ENCODE measurements around the gene ZSWIM8. TPM values are rescaled to one million over a fixed set of nuclear protein-coding genes. Genes with fewer than 3 reads are reported as not detected.

Gene ZSWIM8
- total and polyA plus RNA-seq, 2 of the 8 experiments (the other 6 are each of a cell fraction or from before 2014, with no cell fraction given) = 44.7 to 99.7 TPM

GRCh38 chr10:73813333-73813732 lies 27.9 kb downstream of the ZSWIM8 start:
- Histone ChIP-seq H3K23me2 (ENCODE audit: low read depth, low read length) (no peaks in the 10 kb centered on the region; the same call in 1 of the 2 replicates), H3K9ac (replicated peaks in 1 of 4; ENCODE audit: extremely low read depth in 1 of 4, low read depth in 3 of 4, low read length in 3 of 4) (no peak overlapping the region), H3K9me3 (ENCODE audit: insufficient read depth in 2 of 2, low read depth in 1 of 2, low read length in 1 of 2) (no peaks in the 10 kb centered on the region), H3K27ac (ENCODE audit: low read depth, low read length) (no peak overlapping the region), H2AFZ (ENCODE audit: low read length) (no peak overlapping the region), H3K14ac (ENCODE audit: insufficient read length) (no peak overlapping the region), H4K8ac (ENCODE audit: extremely low read depth, insufficient read depth, low read length) (no peak overlapping the region), H3K4ac (replicated peaks; ENCODE audit: insufficient read length, low read depth, low read length) (no peak overlapping the region), H3K23ac (ENCODE audit: insufficient read length) (no peak overlapping the region), H3K4me2 (ENCODE audit: insufficient read depth in 1 of 2, low read depth in 2 of 2, low read length in 2 of 2) (no peak overlapping the region), H2BK20ac (ENCODE audit: low read length) (no peak overlapping the region), H2BK15ac (ENCODE audit: low read length) (no peak overlapping the region), H3K4me3 (ENCODE audit: extremely low read depth in 1 of 4, insufficient read depth in 2 of 4, low read depth in 3 of 4, low read length in 4 of 4) (no peak overlapping the region), H2BK5ac (ENCODE audit: low read depth, low read length) (no peak overlapping the region), H2BK120ac (replicated peaks; ENCODE audit: low read depth, low read length) (no peak overlapping the region), H2BK12ac (ENCODE audit: low read depth, low read length) (no peak overlapping the region), H4K20me1 (replicated peaks in 1 of 2; ENCODE audit: control insufficient read depth in 1 of 2, insufficient read depth in 2 of 2, low read length in 2 of 2) (peaks cover 0 to 7% of the 10 kb centered on the region in 2 experiments), H3K56ac (replicated peaks; ENCODE audit: insufficient read length, low read depth, low read length) (no peak overlapping the region), H3K4me1 (replicated peaks in 1 of 4; ENCODE audit: control insufficient read depth in 3 of 4, insufficient read depth in 4 of 4, low read length in 3 of 4) (peaks cover 0 to 4% (median 2%) of the 10 kb centered on the region in 4 experiments; a peak in 4 of 7 replicates), H2AK5ac (ENCODE audit: low read depth, low read length) (no peak overlapping the region), H3K36me3 (ENCODE audit: control insufficient read depth in 2 of 4, insufficient read depth in 4 of 4, low read length in 3 of 4) (peaks cover 0 to 19% (median 7%) of the 10 kb centered on the region in 4 experiments; a peak in 5 of 8 replicates), H4K91ac (replicated peaks; ENCODE audit: insufficient read length, low read length) (no peak overlapping the region), H3K79me1 (ENCODE audit: low read depth, low read length) (no peaks in the 10 kb centered on the region), H3K18ac (ENCODE audit: extremely low read depth, low read length) (no peak overlapping the region), H3K27me3 (replicated peaks in 1 of 4; ENCODE audit: control insufficient read depth in 3 of 4, extremely low read depth in 1 of 4, insufficient read depth in 3 of 4, low read length in 3 of 4) (no peaks in the 10 kb centered on the region), H4K5ac (ENCODE audit: insufficient read length, low read depth, low read length) (no peak overlapping the region), H3K79me2 (ENCODE audit: control insufficient read depth in 1 of 2, insufficient read depth in 2 of 2, low read length in 2 of 2) (no peaks in the 10 kb centered on the region)
- ChIA-PET CTCF (ENCODE audit: partially characterized antibody) (interaction anchor here (0.6 to 16.0 kb wide), 6 partner anchors 13 to 836 kb away, joined by 3 to 209 read pairs (median 8); no protein-coding TSS in a partner anchor), POLR2A (ENCODE audit: partially characterized antibody) (interaction anchor here (0.7 to 11.1 kb wide), 4 partner anchors 10 to 70 kb away, joined by 4 to 137 read pairs (median 5); partner anchors contain the start of gene CHCHD1)
- 92% methylated on average over 7 of the region's 7 CpGs; no CpG with 5 or more reads in 1 of the 2 experiments for WGBS, 2 experiments (ENCODE audit: extremely low coverage in 1 of 2, insufficient coverage in 1 of 2, insufficient read length in 1 of 2, insufficient replicate concordance in 2 of 2, low coverage in 1 of 2, low lambda C conversion rate in 2 of 2, missing lambda C conversion rate in 1 of 2)
- FAIRE-seq (no peak), DNase-seq (ENCODE audit: low read depth in 1 of 2, low spot score in 2 of 2) (no peak)
- no peak for TF ChIP-seq POLR2A (IDR thresholded peaks at IDR 0.05; ENCODE audit: control extremely low read depth in 1 of 2, low read depth in 2 of 2, low read length in 2 of 2)
- TF ChIP-seq EZH2 (IDR thresholded peaks at IDR 0.05; ENCODE audit: low read depth, low read length, severe bottlenecking) = no peak
- TF ChIP-seq ASH2L (IDR thresholded peaks at IDR 0.05; ENCODE audit: low read length) = no peak
- TF ChIP-seq BCL11A (IDR thresholded peaks at IDR 0.05; ENCODE audit: low read depth in 2 of 2, low read length in 2 of 2) = no peak
- no peak for TF ChIP-seq TEAD4 (IDR thresholded peaks at IDR 0.05; ENCODE audit: low read depth, low read length)
- TF ChIP-seq CHD1 (IDR thresholded peaks at IDR 0.05; ENCODE audit: low read depth, low read length) = no peak
- no peak for TF ChIP-seq CBX8 (IDR thresholded peaks at IDR 0.05; ENCODE audit: borderline replicate concordance, low read depth, low read length)
- TF ChIP-seq EP300 (IDR thresholded peaks at IDR 0.05; ENCODE audit: borderline replicate concordance in 1 of 2, low read depth in 2 of 2, low read length in 2 of 2) = no peak
- no peak for TF ChIP-seq SIN3A (conservative IDR thresholded peaks at IDR 0.05 in 1 of 2, IDR thresholded peaks at IDR 0.05 in 1 of 2; ENCODE audit: low read depth in 1 of 2, low read length in 2 of 2)
- TF ChIP-seq USF2 (IDR thresholded peaks at IDR 0.05; ENCODE audit: low read length) = no peak
- TF ChIP-seq RNF2 (IDR thresholded peaks at IDR 0.05; ENCODE audit: borderline replicate concordance, low read depth, low read length, missing control alignments, poor library complexity, severe bottlenecking) = no peak
- no peak for TF ChIP-seq TBP (IDR thresholded peaks at IDR 0.05; ENCODE audit: low read depth, low read length)
- TF ChIP-seq SIRT6 (IDR thresholded peaks at IDR 0.05; ENCODE audit: low read length) = no peak
